Measurements from ENCODE around the gene CDK5RAP2.
A peak's percentile ranks its signal among the peaks of the same experiment; 100 is the strongest.
"Not testable (repeated sequence)": the region's sequence is repeated elsewhere in the genome, so short reads cannot be mapped to it uniquely, and the experiment has no call there.

CDK5RAP2 gene

DNA sequence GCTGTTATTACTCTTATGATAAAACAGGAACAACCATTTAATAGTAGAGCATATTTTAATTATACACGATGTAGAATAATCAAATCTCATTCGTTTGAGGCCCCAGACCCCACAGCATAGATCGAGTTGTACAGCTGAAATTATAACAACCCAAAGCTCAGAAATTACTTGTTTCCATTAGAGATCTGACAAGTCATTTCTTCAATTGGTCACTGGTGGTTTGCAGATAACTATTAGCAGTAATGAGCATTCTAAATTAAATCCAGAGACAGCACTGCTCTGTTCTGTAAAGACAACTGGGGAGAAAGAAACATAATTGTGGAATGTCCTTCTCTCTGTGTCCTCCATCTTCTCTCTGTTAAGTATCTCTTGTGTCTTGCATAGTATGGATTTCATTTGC is 12.9 kb downstream of the CDK5RAP2 start:
- Mint-ChIP-seq H3K9me3 (no peaks in the 10 kb centered on the region), H3K4me3 (no peak overlapping the region), H3K27ac (no peak overlapping the region), H3K4me1 (peaks cover 10% of the 10 kb centered on the region), H3K27me3 (no peaks in the 10 kb centered on the region)
- ATAC-seq, result no peak
- no peak for DNase-seq

DNA sequence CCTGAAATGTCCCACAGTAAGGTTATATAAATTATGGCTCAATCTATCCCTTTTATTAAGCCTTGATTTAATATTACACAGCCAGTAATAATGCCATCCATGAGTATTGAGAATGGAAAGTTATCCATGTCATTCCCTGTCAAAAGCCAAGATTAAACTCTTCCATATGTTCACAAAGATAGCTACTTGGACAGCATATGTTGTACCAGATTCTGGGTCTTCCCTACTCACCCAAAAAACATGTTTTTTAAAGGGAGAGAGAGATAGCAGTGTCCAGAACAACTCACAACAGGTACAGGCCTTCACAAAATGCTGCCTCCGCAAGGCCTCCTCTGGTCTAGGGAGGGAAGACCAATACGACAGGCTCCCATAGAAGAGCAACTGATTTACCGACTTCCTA is 15.4 kb downstream of the CDK5RAP2 start:
- DNase-seq (no peak), ATAC-seq (no peak)
- no peaks in the 10 kb centered on the region for H3K27me3 Mint-ChIP-seq
- no peak overlapping the region for H3K27ac Mint-ChIP-seq
- H3K4me3 Mint-ChIP-seq, result no peak overlapping the region
- peaks cover 10% of the 10 kb centered on the region for H3K4me1 Mint-ChIP-seq
- H3K9me3 Mint-ChIP-seq, result no peaks in the 10 kb centered on the region

DNA sequence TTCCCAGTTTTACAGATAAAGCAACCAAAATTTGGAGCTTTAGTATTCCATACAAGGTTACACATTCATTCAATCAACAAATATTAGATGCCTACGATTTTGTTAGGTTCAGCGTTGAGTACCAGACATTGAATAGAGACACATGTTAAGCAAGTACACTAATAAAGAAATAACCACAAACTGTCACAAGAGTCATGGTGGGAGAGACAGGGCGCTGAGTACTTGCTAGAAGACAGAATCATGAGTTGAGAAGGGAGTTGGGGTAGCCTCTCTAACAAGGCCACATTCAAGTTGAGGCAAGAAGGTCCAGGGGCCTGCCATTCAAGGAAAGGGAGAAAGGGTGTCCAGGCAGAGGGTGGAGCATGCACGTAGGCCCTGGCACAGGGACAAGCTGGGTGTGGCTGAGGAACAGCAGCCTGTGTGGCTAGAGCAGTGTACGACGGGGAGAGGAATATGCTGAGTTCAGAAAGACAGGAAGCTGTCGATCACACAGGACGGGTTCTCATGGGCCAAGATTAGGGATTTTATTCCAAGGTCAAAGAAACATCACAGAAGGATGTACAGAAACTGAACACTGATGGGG is 17.0 kb downstream of the CDK5RAP2 start:
- DNase-seq (no peak), ATAC-seq (no peak)
- Mint-ChIP-seq H3K27ac (no peak overlapping the region), H3K9me3 (no peaks in the 10 kb centered on the region), H3K4me1 (peaks cover 16% of the 10 kb centered on the region), H3K4me3 (no peak overlapping the region), H3K27me3 (no peaks in the 10 kb centered on the region)

DNA sequence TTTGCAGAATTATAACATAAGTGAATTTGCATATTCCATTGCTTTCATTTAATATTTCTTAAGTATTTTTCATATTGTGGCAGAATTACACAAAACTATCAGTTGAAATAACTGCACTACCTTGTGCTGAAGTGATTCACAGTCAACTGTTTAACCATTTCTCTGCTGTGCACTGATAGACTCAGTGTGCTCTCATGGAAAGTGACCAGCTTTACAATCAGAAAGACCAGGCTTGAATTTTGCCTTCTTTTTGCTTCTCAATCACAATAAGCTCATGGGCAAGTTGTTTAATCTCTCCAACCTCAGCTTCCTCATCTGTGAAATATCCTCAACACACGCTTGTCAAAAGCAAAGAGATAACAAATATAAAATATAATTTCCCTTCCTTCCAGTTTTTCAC is 18.3 kb downstream of the CDK5RAP2 start:
- Mint-ChIP-seq H3K27me3 (no peaks in the 10 kb centered on the region), H3K27ac (no peak overlapping the region), H3K4me3 (no peak overlapping the region), H3K9me3 (no peaks in the 10 kb centered on the region), H3K4me1 (peaks cover 16% of the 10 kb centered on the region)
- DNase-seq, result no peak
- no peak for ATAC-seq

DNA sequence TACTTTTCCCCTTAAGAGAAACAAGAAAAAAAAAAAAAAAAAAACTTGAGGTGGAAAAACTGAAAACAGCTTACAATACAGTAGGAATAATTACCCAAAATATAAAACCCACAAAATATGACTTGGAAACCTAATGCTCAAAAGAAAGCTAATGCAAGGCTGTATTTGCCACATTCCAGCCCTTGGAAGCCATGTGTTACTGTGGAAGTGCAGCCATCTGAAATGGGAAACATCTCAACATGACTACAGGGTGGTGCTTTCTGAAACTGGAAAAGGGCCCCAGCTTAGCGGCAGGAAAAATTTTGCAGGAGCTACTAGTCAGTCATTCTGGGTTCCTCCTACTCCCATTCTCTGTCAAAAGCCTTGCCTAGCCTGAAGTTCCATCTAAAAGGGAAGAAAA is 20.4 kb downstream of the CDK5RAP2 start:
- DNase-seq, result no peak
- H3K27me3 Mint-ChIP-seq, result no peaks in the 10 kb centered on the region

DNA sequence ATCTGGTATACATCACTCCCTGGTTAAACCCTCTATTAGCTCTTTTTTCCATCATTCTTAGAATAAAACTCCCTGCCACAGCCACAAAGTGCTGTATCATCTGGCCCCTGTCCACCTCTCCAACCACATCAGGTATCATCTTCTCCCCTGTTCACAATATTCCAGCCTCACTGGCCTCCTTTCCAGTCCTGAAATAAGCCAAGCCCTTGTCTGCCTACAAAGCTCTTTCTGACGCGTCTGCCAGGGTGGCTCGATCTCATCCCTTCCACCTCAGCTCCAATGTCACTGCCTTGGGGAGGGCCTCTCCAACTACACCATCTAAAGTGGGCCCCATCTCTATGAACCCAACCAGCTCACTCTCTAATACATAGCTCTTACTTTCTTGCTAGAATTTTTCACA is 21.5 kb downstream of the CDK5RAP2 start:
- Mint-ChIP-seq H3K27ac (no peak overlapping the region), H3K4me3 (no peak overlapping the region), H3K27me3 (no peaks in the 10 kb centered on the region), H3K9me3 (no peaks in the 10 kb centered on the region), H3K4me1 (peaks cover 16% of the 10 kb centered on the region)
- no peak for DNase-seq
- ATAC-seq, result no peak

More for the DNA sequence above, 20.4 kb downstream of the CDK5RAP2 start:
- no peak overlapping the region for H3K4me3 Mint-ChIP-seq
- no peak for ATAC-seq
- H3K9me3 Mint-ChIP-seq, result no peaks in the 10 kb centered on the region
- peaks cover 16% of the 10 kb centered on the region for H3K4me1 Mint-ChIP-seq
- H3K27ac Mint-ChIP-seq, result no peak overlapping the region

DNA sequence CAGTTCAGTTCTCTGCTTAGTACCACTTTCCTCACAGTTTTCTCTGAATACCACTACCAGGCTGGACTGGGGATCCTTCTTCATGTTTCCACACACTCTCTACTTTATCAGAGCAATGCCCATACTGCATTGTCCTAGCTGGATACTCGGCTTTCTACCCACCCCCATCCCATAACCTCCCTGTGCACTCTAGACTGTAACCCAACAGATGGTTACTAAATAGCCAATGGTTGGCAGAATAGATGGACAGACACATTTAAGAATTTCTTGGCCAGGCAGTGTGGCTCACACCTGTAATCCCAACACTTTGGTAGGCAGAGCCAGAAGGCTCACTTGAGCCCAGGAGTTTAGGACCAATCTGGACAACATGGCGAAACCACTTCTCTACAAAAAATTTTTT is 22.8 kb downstream of the CDK5RAP2 start:
- DNase-seq, result no peak
- ATAC-seq, result no peak
- H3K4me1 Mint-ChIP-seq, result peaks cover 6% of the 10 kb centered on the region
- H3K9me3 Mint-ChIP-seq, result no peaks in the 10 kb centered on the region
- H3K27me3 Mint-ChIP-seq, result no peaks in the 10 kb centered on the region
- no peak overlapping the region for H3K4me3 Mint-ChIP-seq
- H3K27ac Mint-ChIP-seq, result no peak overlapping the region

DNA sequence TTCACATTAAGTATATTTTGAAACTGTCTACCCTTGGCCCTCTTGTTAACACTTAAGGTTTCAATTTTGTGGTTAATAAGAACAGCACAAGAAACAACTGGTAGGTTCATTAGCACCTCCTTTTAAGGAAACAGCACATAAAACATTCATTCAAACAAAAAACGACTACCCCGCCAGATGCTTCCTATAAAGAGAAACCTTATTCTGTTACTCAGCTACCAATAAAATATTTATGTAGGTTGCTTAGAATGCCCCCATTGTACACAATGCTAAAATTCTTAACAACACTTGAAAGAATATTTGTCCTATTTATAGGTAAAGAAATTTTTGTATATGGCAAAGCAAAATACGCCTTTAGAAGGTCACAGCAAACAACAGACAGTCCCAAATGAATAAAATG is 23.2 kb downstream of the CDK5RAP2 start:
- ATAC-seq, result no peak
- H3K27ac Mint-ChIP-seq, result no peak overlapping the region
- no peaks in the 10 kb centered on the region for H3K27me3 Mint-ChIP-seq
- DNase-seq, result no peak
- H3K4me1 Mint-ChIP-seq, result peaks cover 6% of the 10 kb centered on the region
- H3K4me3 Mint-ChIP-seq, result no peak overlapping the region
- no peaks in the 10 kb centered on the region for H3K9me3 Mint-ChIP-seq

DNA sequence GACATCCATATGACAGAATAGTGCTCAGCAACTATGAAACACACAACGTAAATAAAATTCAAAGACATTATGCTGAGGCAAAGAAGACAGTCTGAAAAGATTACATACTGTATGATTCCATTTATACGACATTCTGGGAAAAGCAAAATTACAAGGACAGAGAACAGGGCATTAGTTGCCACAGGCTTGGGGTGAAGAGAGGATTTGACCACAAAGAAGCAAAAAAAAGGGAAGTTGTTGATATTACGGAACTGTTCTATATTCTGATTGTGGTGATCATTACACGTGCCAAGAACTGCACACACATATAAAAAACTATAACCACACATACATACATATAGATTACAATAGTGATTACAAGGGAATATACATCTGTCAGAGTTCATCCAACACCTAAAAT is 24.1 kb downstream of the CDK5RAP2 start:
- Mint-ChIP-seq H3K4me3 (no peak overlapping the region), H3K4me1 (peaks cover 6% of the 10 kb centered on the region), H3K9me3 (no peaks in the 10 kb centered on the region), H3K27me3 (no peaks in the 10 kb centered on the region), H3K27ac (no peak overlapping the region)
- DNase-seq, result no peak
- ATAC-seq, result no peak

DNA sequence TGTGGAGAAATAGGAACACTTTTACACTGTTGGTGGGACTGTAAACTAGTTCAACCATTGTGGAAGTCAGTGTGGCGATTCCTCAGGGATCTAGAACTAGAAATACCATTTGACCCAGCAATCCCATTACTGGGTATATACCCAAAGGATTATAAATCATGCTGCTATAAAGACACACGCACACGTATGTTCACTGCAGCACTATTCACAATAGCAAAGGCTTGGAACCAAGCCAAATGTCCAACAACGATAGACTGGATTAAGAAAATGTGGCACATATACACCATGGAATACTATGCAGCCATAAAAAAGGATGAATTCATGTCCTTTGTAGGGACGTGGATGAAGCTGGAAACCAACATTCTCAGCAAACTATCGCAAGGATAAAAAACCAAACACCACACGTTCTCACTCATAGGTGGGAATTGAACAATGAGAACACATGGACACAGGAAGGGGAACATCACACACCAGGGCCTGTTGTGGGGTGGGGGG is 27.7 kb downstream of the CDK5RAP2 start:
- H3K4me1 Mint-ChIP-seq, H3K27ac Mint-ChIP-seq, H3K4me3 Mint-ChIP-seq, H3K9me3 Mint-ChIP-seq, H3K27me3 Mint-ChIP-seq, ATAC-seq, DNase-seq: not testable (repeated sequence)

DNA sequence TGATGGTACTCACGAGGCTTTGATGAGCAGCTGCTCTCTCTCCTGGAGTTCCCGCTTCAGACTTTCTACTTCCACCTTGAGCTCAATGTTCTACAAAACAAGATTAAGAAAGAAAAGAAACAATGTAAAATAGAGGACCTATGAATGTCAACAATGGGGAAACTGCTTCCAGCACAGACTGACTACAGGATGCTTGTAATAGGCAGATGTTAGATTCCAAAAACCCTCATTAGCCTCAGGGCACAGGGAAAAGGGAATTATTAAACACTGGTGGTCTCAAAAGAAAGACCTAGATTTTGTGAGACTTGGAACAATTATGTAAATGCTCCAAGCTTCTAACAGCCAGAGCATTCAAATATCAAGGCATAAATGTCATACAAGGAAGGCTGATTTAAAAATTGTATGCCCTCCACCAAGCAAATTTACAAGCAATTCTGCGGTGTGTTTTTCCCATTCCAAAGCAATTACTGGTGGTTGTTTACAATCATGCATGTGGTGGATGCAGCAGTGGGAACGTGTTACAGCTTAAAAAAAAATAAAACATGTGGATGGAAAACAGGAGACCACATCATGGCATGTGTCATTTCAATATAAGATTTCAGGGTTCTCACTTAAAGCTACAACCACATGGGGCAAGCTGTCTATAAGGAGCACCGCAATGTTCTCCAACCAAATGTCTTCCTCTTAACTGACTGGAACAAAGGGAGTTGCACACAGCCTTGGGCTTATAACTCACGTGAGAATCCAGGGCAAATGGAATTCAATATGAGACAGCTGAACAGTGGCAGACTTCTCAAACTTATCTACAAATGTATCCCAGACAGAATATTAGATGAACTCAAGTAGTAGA is 34.0 kb downstream of the CDK5RAP2 start:
- Mint-ChIP-seq H3K4me1 (no peaks in the 10 kb centered on the region), H3K27ac (no peak overlapping the region), H3K4me3 (no peak overlapping the region), H3K9me3 (no peaks in the 10 kb centered on the region), H3K27me3 (no peaks in the 10 kb centered on the region)
- no peak for DNase-seq
- ATAC-seq, result no peak

DNA sequence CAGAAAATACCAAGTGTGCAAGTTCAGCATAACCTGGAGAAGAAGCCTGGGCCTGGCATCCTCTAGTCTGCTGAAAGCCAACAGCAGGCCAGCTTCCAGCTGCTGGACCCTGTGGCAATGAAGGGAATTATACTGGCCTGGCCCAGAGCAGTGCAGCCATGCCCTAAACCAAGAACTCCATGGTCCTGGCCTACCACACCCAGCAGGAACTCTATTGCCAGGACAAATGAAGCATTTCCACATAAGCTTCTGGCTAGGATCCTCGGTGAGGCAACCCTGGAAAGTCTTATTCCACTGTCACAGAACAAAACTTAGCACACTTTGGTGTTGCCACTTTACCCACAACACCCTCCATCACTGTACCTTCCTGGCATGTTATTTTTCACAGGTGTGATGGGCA is 35.5 kb downstream of the CDK5RAP2 start:
- H3K27me3 Mint-ChIP-seq, result no peaks in the 10 kb centered on the region

DNA sequence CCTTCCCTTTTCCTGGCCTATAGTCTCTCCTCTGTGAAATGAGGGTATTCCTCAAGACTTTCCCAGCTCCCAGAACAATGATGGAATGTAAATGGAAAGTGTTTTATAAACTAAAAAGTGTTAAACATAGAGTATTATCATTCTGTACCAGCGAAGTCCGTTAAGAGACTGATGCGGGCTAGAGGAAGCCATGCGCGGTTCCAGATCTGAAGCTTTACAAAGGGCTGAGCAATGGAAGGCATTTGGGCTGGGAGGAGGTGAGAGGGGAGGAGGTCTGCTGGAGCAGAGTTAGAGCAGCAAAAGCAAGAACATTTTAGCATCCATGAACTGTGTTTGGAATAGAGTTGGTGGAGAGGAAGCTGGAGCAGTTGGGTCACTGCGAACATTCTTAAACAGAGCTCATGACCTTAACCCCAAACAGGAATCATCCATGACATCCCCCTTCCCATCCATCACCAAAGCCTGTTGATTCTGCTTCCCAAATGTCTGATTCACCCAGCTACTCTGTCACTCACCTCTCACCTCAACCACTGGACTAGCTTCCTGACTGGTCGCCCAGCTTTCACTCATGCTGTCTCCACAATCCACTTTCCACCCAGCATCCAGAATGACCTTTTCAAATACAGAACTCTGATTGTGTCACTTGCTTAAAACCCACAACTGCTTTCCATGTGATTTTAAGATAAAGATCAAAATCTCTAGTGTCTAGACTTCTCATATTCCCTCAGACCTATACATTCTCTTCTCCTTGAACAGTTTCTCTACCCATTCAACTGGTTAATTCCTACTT is 37.1 kb downstream of the CDK5RAP2 start:
- Mint-ChIP-seq H3K4me1 (no peaks in the 10 kb centered on the region), H3K27ac (peak overlapping the region in 1 of 2 donors; percentile 36), H3K27me3 (no peaks in the 10 kb centered on the region), H3K9me3 (no peaks in the 10 kb centered on the region), H3K4me3 (no peak overlapping the region)
- ATAC-seq (no peak), DNase-seq (no peak)

More for the DNA sequence above, 35.5 kb downstream of the CDK5RAP2 start:
- Mint-ChIP-seq H3K27ac (peak overlapping the region in 1 of 2 donors; percentile 81), H3K4me1 (no peaks in the 10 kb centered on the region), H3K9me3 (no peaks in the 10 kb centered on the region), H3K4me3 (no peak overlapping the region)
- ATAC-seq (no peak), DNase-seq (no peak)

DNA sequence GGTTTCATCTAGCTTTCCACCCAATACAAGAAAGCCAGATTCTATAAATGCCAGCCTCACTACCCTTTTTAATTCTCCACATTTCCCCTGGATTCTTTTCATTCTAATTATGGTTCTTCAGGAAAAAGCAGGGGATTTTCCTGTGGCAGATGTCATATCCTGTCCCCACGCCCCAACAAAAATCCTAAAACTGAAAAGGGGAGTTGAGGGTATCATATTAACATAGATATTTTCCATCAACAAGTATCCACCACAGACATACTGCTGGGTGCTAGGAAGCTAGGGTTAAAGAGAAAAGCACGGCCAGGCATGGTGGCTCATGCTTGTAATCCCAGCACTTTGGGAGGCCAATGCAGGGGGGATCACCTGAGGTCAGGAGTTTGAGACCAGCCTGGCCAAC is 38.0 kb downstream of the CDK5RAP2 start:
- H3K27ac Mint-ChIP-seq, result no peak overlapping the region
- ATAC-seq, result no peak
- no peak for DNase-seq
- H3K4me1 Mint-ChIP-seq, result no peaks in the 10 kb centered on the region
- H3K9me3 Mint-ChIP-seq, result no peaks in the 10 kb centered on the region
- H3K4me3 Mint-ChIP-seq, result no peak overlapping the region
- no peaks in the 10 kb centered on the region for H3K27me3 Mint-ChIP-seq

DNA sequence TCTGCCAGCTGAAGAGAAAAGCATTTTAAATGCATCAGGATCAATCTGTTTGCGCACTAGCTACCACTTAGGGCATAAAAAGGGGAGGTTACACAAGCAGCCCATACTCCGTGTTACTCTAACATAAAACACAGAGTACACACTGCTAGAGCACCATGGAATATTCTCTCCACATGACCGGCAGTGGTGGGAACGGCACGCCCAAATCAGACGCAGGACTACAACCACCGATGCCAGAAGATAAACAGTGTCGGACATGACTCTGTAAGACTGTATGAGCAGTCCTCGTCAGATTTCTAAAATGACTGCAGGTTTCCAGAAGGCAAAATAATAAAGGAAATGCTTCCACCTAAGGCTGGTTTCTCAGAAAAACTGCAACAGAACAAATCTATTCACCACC is 40.0 kb downstream of the CDK5RAP2 start:
- H3K27ac Mint-ChIP-seq, result no peak overlapping the region
- no peak overlapping the region for H3K4me3 Mint-ChIP-seq
- no peak for DNase-seq

DNA sequence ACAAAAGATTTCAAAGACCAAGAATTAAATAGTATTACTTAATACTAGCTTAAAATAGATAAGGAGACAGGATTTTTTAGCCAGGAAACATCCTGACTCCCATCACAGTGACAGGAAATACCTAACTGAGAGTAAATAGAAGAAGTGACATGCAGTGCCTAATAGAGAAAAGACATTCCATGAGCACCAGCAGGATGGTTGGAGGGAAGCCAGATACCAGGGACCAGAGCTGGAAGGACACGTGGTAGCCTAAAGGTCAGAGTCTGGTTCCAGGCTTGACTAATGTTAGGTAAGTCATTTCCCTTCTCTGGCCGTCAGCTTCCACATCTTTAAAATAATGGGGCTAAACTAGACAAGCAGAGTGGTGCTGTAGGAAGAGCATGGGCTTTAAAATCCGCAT is 41.6 kb downstream of the CDK5RAP2 start:
- H3K9me3 Mint-ChIP-seq, result no peaks in the 10 kb centered on the region
- H3K27ac Mint-ChIP-seq, result no peak overlapping the region
- no peak overlapping the region for H3K4me3 Mint-ChIP-seq
- ATAC-seq (no peak), DNase-seq (no peak)
- no peaks in the 10 kb centered on the region for H3K27me3 Mint-ChIP-seq
- H3K4me1 Mint-ChIP-seq, result no peaks in the 10 kb centered on the region

More for the DNA sequence above, 40.0 kb downstream of the CDK5RAP2 start:
- Mint-ChIP-seq H3K27me3 (no peaks in the 10 kb centered on the region), H3K4me1 (no peaks in the 10 kb centered on the region), H3K9me3 (no peaks in the 10 kb centered on the region)
- ATAC-seq, result no peak
